ENCODE measurements around the gene CCNQ.

Gene CCNQ

GRCh38 chrX:153640736-153641575 is 42.0 kb upstream of the CCNQ start:
- TF ChIP-seq POLR2A (IDR thresholded peaks at IDR 0.05; ENCODE audit: extremely low read depth, insufficient read length): no peak
- no peak for DNase-seq (ENCODE audit: low read depth)
- H3K4me3 ChIP-seq (ENCODE audit: low read depth, low read length): no peak overlapping the region

GRCh38 chrX:153640045-153640686 is 41.2 kb upstream of the CCNQ start:
- no peak for DNase-seq (ENCODE audit: low read depth)
- no peak for TF ChIP-seq MAX (IDR thresholded peaks at IDR 0.05; ENCODE audit: low read depth, low read length)
- TF ChIP-seq POLR2A (IDR thresholded peaks at IDR 0.05; ENCODE audit: extremely low read depth, insufficient read length): no peak
- TF ChIP-seq CTCF (IDR thresholded peaks at IDR 0.05; ENCODE audit: low read depth, low read length): no peak
- TF ChIP-seq MYC (IDR thresholded peaks at IDR 0.05; ENCODE audit: low read depth, low read length): no peak
- no peak overlapping the region for H3K4me3 ChIP-seq (ENCODE audit: low read depth, low read length)

GRCh38 chrX:153639177-153640044 is 40.5 kb upstream of the CCNQ start:
- no peak overlapping the region for H3K4me3 ChIP-seq (ENCODE audit: low read depth, low read length)
- no peak for DNase-seq (ENCODE audit: low read depth)
- TF ChIP-seq CTCF (IDR thresholded peaks at IDR 0.05; ENCODE audit: low read depth, low read length) (no peak), POLR2A (IDR thresholded peaks at IDR 0.05; ENCODE audit: extremely low read depth, insufficient read length) (no peak), MAX (IDR thresholded peaks at IDR 0.05; ENCODE audit: low read depth, low read length) (no peak), MYC (IDR thresholded peaks at IDR 0.05; ENCODE audit: low read depth, low read length) (no peak)

- TF ChIP-seq MAX (IDR thresholded peaks at IDR 0.05; ENCODE audit: low read depth, low read length): no peak
- no peak for TF ChIP-seq MYC (IDR thresholded peaks at IDR 0.05; ENCODE audit: low read depth, low read length)
- TF ChIP-seq CTCF (IDR thresholded peaks at IDR 0.05; ENCODE audit: low read depth, low read length): no peak
- no peak for TF ChIP-seq POLR2A (IDR thresholded peaks at IDR 0.05; ENCODE audit: extremely low read depth, insufficient read length)
- no peak for DNase-seq (ENCODE audit: low read depth)
Measured at GRCh38 chrX:153638436-153639176, 39.7 kb upstream of the CCNQ start.

GRCh38 chrX:153638041-153638371 is 39.1 kb upstream of the CCNQ start:
- H3K4me3 ChIP-seq (ENCODE audit: low read depth, low read length): no peak overlapping the region
- TF ChIP-seq CTCF (IDR thresholded peaks at IDR 0.05; ENCODE audit: low read depth, low read length) (no peak), POLR2A (IDR thresholded peaks at IDR 0.05; ENCODE audit: extremely low read depth, insufficient read length) (no peak), MYC (IDR thresholded peaks at IDR 0.05; ENCODE audit: low read depth, low read length) (no peak), MAX (IDR thresholded peaks at IDR 0.05; ENCODE audit: low read depth, low read length) (no peak)
- DNase-seq (ENCODE audit: low read depth): no peak

More at GRCh38 chrX:153638436-153639176, 39.7 kb upstream of the CCNQ start:
- no peak overlapping the region for H3K4me3 ChIP-seq (ENCODE audit: low read depth, low read length)

All from NB4 (cell line).